Ovary (tissue), 3 donors: Measurements from ENCODE around the gene ANLN.

ENCODE experiments used
- EP300 ChIP-seq: sonication (generic); formaldehyde crosslinking; IDR thresholded peaks from one replicate; pipeline ENCODE4 v1.6.1; 2017; ENCODE audit warnings: antibody characterized with exemption
- TF ChIP-seq, protein P1 (sequence below), 3 donors: fragments of 450-650 bp in 2 of 3; fragments of 200-600 bp in 1 of 3; IDR thresholded peaks; one replicate each; pipeline versions ENCODE4 v1.5.1 to v1.8.0; 2016 to 2022; ENCODE audit warnings: antibody characterized with exemption in 3 of 3, mild to moderate bottlenecking in 1 of 3
- donor health status: DM: no; HTN: no; CAD: no.

DNA sequence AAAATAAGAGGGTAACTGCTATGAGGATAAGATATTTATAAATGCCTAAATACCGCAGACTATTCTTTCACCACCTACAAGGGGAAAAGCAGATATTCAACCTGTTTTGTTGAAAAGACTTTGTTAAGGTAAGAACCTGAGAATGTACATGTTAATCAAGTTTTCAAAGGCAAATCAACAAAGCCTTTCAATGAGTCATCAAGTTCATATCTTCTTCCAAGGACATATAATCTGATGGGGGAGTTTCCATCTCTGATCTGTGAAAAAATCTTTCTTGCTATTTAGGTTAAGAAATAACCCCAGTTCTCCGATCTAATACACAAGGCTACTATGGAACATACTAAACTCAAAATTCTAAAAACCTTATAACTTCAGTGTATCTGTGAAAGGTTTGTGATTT lies 40.0 kb upstream of the ANLN start:
- TF ChIP-seq, protein P1, sequence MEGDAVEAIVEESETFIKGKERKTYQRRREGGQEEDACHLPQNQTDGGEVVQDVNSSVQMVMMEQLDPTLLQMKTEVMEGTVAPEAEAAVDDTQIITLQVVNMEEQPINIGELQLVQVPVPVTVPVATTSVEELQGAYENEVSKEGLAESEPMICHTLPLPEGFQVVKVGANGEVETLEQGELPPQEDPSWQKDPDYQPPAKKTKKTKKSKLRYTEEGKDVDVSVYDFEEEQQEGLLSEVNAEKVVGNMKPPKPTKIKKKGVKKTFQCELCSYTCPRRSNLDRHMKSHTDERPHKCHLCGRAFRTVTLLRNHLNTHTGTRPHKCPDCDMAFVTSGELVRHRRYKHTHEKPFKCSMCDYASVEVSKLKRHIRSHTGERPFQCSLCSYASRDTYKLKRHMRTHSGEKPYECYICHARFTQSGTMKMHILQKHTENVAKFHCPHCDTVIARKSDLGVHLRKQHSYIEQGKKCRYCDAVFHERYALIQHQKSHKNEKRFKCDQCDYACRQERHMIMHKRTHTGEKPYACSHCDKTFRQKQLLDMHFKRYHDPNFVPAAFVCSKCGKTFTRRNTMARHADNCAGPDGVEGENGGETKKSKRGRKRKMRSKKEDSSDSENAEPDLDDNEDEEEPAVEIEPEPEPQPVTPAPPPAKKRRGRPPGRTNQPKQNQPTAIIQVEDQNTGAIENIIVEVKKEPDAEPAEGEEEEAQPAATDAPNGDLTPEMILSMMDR (IDR thresholded peaks at IDR 0.05), result no peak
- no peak for TF ChIP-seq EP300
